Lower leg skin (tissue), 3 donors: ENCODE data around the gene ZNF398.

ENCODE experiments used
- CTCF ChIP-seq, 3 donors: fragments of 450-650 bp; IDR thresholded peaks; one replicate each; pipeline ENCODE4 v1.5.1; 2016; ENCODE audit warnings: antibody characterized with exemption in 3 of 3, mild to moderate bottlenecking in 3 of 3, moderate library complexity in 2 of 3
- POLR2A ChIP-seq, 2 donors: fragments of 450-650 bp; IDR thresholded peaks; one replicate each; pipeline ENCODE4 v1.6.1; 2016 to 2017; ENCODE audit warnings: antibody characterized with exemption in 2 of 2, mild to moderate bottlenecking in 1 of 2, moderate library complexity in 1 of 2

- TF ChIP-seq POLR2A (IDR thresholded peaks at IDR 0.05), result no peak
- TF ChIP-seq CTCF (IDR thresholded peaks at IDR 0.05), result no peak
These were observed 44.6 kb upstream of the ZNF398 start for GRCh38 chr7:149102666-149103065.
